ENCODE data around the gene MSANTD4. TPM values are rescaled to one million over a fixed set of nuclear protein-coding genes. Genes with fewer than 3 reads are reported as not detected.

Gene MSANTD4
- total RNA-seq, 1 experiment from 2014 or later: 17.5 TPM

- Histone ChIP-seq H3K23ac (ENCODE audit: insufficient read length, low read depth, low read length) (no peak overlapping the region), H3T11ph (ENCODE audit: low read length) (no peak overlapping the region), H3K23me2 (ENCODE audit: insufficient read length, low read depth, low read length, poor library complexity, severe bottlenecking) (no peaks in the 10 kb centered on the region), H4K8ac (replicated peaks; ENCODE audit: insufficient read length, low read depth, low read length) (no peak overlapping the region), H2BK20ac (ENCODE audit: low read depth, low read length, poor library complexity, severe bottlenecking) (no peak overlapping the region), H3K79me2 (ENCODE audit: insufficient read depth, low read length) (no peaks in the 10 kb centered on the region), H3K27ac (ENCODE audit: insufficient read length, low read depth, low read length) (no peak overlapping the region), H3K27me3 (ENCODE audit: insufficient read depth, low read length) (no peaks in the 10 kb centered on the region), H2BK12ac (ENCODE audit: insufficient read length, low read depth, low read length) (no peak overlapping the region), H2BK15ac (ENCODE audit: low read depth, low read length) (no peak overlapping the region), H3K4ac (ENCODE audit: low read depth, low read length) (no peak overlapping the region), H3K4me1 (ENCODE audit: insufficient read depth, low read length) (no peaks in the 10 kb centered on the region), H3K14ac (ENCODE audit: insufficient read depth, low read length) (no peak overlapping the region), H3K9ac (ENCODE audit: extremely low read depth, insufficient read length, low read length) (no peak overlapping the region), H2AFZ (ENCODE audit: low read length) (no peak overlapping the region), H4K20me1 (ENCODE audit: control insufficient read depth, insufficient read depth, insufficient read length) (no peaks in the 10 kb centered on the region), H4K91ac (ENCODE audit: insufficient read length, low read depth, low read length) (no peak overlapping the region), H3K4me2 (ENCODE audit: insufficient read depth, insufficient read length, low read length) (no peak overlapping the region), H4K5ac (ENCODE audit: insufficient read length, low read depth, low read length) (no peak overlapping the region), H3K9me3 (ENCODE audit: control insufficient read depth, low read depth, low read length) (no peaks in the 10 kb centered on the region), H2BK5ac (ENCODE audit: insufficient read length, low read length) (no peak overlapping the region), H3K79me1 (ENCODE audit: insufficient read depth, low read depth, low read length, poor library complexity, severe bottlenecking) (no peaks in the 10 kb centered on the region), H3K18ac (ENCODE audit: insufficient read length, low read depth, low read length) (no peak overlapping the region), H3K56ac (ENCODE audit: insufficient read length, low read depth, low read length) (no peak overlapping the region), H2BK120ac (ENCODE audit: low read depth, low read length, poor library complexity, severe bottlenecking) (no peak overlapping the region), H2AK5ac (ENCODE audit: insufficient read length, low read length) (no peak overlapping the region)
- H3K9me3 Mint-ChIP-seq: peaks cover 2 to 3% of the 10 kb centered on the region in 2 experiments; a peak in 3 of 5 replicates
- peaks cover 3 to 6% of the 10 kb centered on the region in 2 experiments; a peak in 3 of 4 replicates for H3K4me1 Mint-ChIP-seq
- TF ChIP-seq, protein P1, sequence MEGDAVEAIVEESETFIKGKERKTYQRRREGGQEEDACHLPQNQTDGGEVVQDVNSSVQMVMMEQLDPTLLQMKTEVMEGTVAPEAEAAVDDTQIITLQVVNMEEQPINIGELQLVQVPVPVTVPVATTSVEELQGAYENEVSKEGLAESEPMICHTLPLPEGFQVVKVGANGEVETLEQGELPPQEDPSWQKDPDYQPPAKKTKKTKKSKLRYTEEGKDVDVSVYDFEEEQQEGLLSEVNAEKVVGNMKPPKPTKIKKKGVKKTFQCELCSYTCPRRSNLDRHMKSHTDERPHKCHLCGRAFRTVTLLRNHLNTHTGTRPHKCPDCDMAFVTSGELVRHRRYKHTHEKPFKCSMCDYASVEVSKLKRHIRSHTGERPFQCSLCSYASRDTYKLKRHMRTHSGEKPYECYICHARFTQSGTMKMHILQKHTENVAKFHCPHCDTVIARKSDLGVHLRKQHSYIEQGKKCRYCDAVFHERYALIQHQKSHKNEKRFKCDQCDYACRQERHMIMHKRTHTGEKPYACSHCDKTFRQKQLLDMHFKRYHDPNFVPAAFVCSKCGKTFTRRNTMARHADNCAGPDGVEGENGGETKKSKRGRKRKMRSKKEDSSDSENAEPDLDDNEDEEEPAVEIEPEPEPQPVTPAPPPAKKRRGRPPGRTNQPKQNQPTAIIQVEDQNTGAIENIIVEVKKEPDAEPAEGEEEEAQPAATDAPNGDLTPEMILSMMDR (conservative IDR thresholded peaks at IDR 0.05): no peak
- no peaks in the 10 kb centered on the region for H3K27me3 Mint-ChIP-seq (ENCODE audit: low read depth)
- no CpG with 5 or more reads among the region's 3 CpGs for WGBS (ENCODE audit: extremely low coverage, insufficient read length, low lambda C conversion rate)
- H3K36me3 Mint-ChIP-seq (ENCODE audit: insufficient read depth in 1 of 3, low read depth in 3 of 3): no peaks in the 10 kb centered on the region; a peak in 1 of 7 replicates
- no peak for DNase-seq
- no peak overlapping the region for H3K4me3 Mint-ChIP-seq
- H3K27ac Mint-ChIP-seq: no peak overlapping the region
These were observed 9.9 kb upstream of the MSANTD4 start for GRCh38 chr11:106031936-106032335.

Data from H9 (cell line).